Measurements from ENCODE around the gene UGT1A4. TPM values are rescaled to one million over a fixed set of nuclear protein-coding genes. Genes with fewer than 3 reads are reported as not detected.

The UGT1A4 gene
- total RNA-seq, 1 donor, result not detected

- no peak for DNase-seq (ENCODE audit: insufficient read length, low spot score, missing footprints)
- TF ChIP-seq CTCF (IDR thresholded peaks at IDR 0.05; ENCODE audit: extremely low read depth, low read depth, low read length), result no peak
These were observed 30.2 kb upstream of the UGT1A4 start for GRCh38 chr2:233688341-233688740.

GRCh38 chr2:233689031-233689430, 29.5 kb upstream of the UGT1A4 start:
- no peak for DNase-seq (ENCODE audit: insufficient read length, low spot score, missing footprints)
- H3K4me2 ChIP-seq (ENCODE audit: insufficient read depth, low read length), result no peak overlapping the region

More at GRCh38 chr2:233688341-233688740, 30.2 kb upstream of the UGT1A4 start:
- Histone ChIP-seq H3K4me1 (ENCODE audit: insufficient read depth, low read length) (peaks cover 6% of the 10 kb centered on the region), H3K4me3 (ENCODE audit: insufficient read depth, low read length) (no peak overlapping the region), H3K4me2 (ENCODE audit: insufficient read depth, low read length) (no peak overlapping the region), H3K9me3 (ENCODE audit: low read depth, low read length) (no peaks in the 10 kb centered on the region), H2AFZ (ENCODE audit: low read length) (no peak overlapping the region), H4K20me1 (ENCODE audit: insufficient read depth, low read length) (no peaks in the 10 kb centered on the region), H3K27me3 (ENCODE audit: insufficient read depth, low read length) (peaks cover 8% of the 10 kb centered on the region), H3K79me2 (ENCODE audit: insufficient read depth, low read length) (no peaks in the 10 kb centered on the region), H3K36me3 (ENCODE audit: insufficient read depth, low read length) (no peaks in the 10 kb centered on the region), H3K27ac (ENCODE audit: low read depth, low read length) (no peak overlapping the region)

GRCh38 chr2:233689501-233689900, 29.0 kb upstream of the UGT1A4 start:
- H3K79me2 ChIP-seq (ENCODE audit: insufficient read depth, low read length), result no peaks in the 10 kb centered on the region
- no peak overlapping the region for H2AFZ ChIP-seq (ENCODE audit: low read length)
- H3K27ac ChIP-seq (ENCODE audit: low read depth, low read length), result no peak overlapping the region
- H4K20me1 ChIP-seq (ENCODE audit: insufficient read depth, low read length), result no peaks in the 10 kb centered on the region
- no peaks in the 10 kb centered on the region for H3K9me3 ChIP-seq (ENCODE audit: low read depth, low read length)
- H3K36me3 ChIP-seq (ENCODE audit: insufficient read depth, low read length), result no peaks in the 10 kb centered on the region
- no peak overlapping the region for H3K4me2 ChIP-seq (ENCODE audit: insufficient read depth, low read length)
- peaks cover 6% of the 10 kb centered on the region for H3K4me1 ChIP-seq (ENCODE audit: insufficient read depth, low read length)
- no peak for TF ChIP-seq CTCF (IDR thresholded peaks at IDR 0.05; ENCODE audit: extremely low read depth, low read depth, low read length)
- H3K27me3 ChIP-seq (ENCODE audit: insufficient read depth, low read length), result peaks cover 8% of the 10 kb centered on the region
- no peak overlapping the region for H3K4me3 ChIP-seq (ENCODE audit: insufficient read depth, low read length)
- DNase-seq (ENCODE audit: insufficient read length, low spot score, missing footprints), result no peak

More at GRCh38 chr2:233689031-233689430, 29.5 kb upstream of the UGT1A4 start:
- Histone ChIP-seq H3K27ac (ENCODE audit: low read depth, low read length) (no peak overlapping the region), H3K9me3 (ENCODE audit: low read depth, low read length) (no peaks in the 10 kb centered on the region), H3K4me3 (ENCODE audit: insufficient read depth, low read length) (no peak overlapping the region), H3K79me2 (ENCODE audit: insufficient read depth, low read length) (no peaks in the 10 kb centered on the region), H2AFZ (ENCODE audit: low read length) (no peak overlapping the region), H3K36me3 (ENCODE audit: insufficient read depth, low read length) (no peaks in the 10 kb centered on the region), H4K20me1 (ENCODE audit: insufficient read depth, low read length) (no peaks in the 10 kb centered on the region), H3K27me3 (ENCODE audit: insufficient read depth, low read length) (peaks cover 8% of the 10 kb centered on the region), H3K4me1 (ENCODE audit: insufficient read depth, low read length) (peaks cover 6% of the 10 kb centered on the region)
- no peak for TF ChIP-seq CTCF (IDR thresholded peaks at IDR 0.05; ENCODE audit: extremely low read depth, low read depth, low read length)

GRCh38 chr2:233690444-233690843, 28.1 kb upstream of the UGT1A4 start:
- Histone ChIP-seq H3K27ac (ENCODE audit: low read depth, low read length) (no peak overlapping the region), H2AFZ (ENCODE audit: low read length) (no peak overlapping the region), H3K4me1 (ENCODE audit: insufficient read depth, low read length) (peaks cover 6% of the 10 kb centered on the region), H3K36me3 (ENCODE audit: insufficient read depth, low read length) (no peaks in the 10 kb centered on the region), H3K4me3 (ENCODE audit: insufficient read depth, low read length) (no peak overlapping the region), H3K9me3 (ENCODE audit: low read depth, low read length) (no peaks in the 10 kb centered on the region), H4K20me1 (ENCODE audit: insufficient read depth, low read length) (no peaks in the 10 kb centered on the region), H3K4me2 (ENCODE audit: insufficient read depth, low read length) (no peak overlapping the region), H3K27me3 (ENCODE audit: insufficient read depth, low read length) (peaks cover 8% of the 10 kb centered on the region), H3K79me2 (ENCODE audit: insufficient read depth, low read length) (no peaks in the 10 kb centered on the region)
- no peak for TF ChIP-seq CTCF (IDR thresholded peaks at IDR 0.05; ENCODE audit: extremely low read depth, low read depth, low read length)
- DNase-seq (ENCODE audit: insufficient read length, low spot score, missing footprints), result no peak
